UCSD-AML1 (cell line): ENCODE measurements around the gene SPECC1L.

Experiments
- DNase-seq: peaks from one replicate; lab custom pipeline; 2025; ENCODE audit not compliant: unreplicated experiment; lab: John Stamatoyannopoulos, UW

The SPECC1L gene

DNA sequence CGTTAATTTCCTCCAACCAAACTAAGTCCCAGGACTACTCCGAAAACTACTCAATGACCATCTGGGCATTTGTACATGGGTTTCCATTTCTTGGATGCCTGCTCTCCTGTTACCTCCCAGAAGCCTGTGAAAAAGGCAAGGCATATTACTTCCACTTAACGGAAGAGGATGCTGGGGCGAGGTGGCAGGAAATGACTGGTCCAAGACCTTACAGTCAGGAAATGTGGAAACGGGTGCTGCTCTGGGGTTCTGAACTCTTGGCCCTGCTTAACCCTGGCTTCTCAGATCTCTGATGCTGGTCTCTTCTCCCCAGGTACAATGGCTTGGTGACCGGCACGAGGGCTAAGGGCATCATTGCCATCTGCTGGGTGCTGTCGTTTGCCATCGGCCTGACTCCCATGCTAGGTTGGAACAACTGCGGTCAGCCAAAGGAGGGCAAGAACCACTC is 169.7 kb downstream of the SPECC1L start:
- peak; percentile 51 for DNase-seq

DNA sequence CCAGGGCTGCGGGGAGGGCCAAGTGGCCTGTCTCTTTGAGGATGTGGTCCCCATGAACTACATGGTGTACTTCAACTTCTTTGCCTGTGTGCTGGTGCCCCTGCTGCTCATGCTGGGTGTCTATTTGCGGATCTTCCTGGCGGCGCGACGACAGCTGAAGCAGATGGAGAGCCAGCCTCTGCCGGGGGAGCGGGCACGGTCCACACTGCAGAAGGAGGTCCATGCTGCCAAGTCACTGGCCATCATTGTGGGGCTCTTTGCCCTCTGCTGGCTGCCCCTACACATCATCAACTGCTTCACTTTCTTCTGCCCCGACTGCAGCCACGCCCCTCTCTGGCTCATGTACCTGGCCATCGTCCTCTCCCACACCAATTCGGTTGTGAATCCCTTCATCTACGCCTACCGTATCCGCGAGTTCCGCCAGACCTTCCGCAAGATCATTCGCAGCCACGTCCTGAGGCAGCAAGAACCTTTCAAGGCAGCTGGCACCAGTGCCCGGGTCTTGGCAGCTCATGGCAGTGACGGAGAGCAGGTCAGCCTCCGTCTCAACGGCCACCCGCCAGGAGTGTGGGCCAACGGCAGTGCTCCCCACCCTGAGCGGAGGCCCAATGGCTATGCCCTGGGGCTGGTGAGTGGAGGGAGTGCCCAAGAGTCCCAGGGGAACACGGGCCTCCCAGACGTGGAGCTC is 170.2 kb downstream of the SPECC1L start:
- no peak for DNase-seq

DNA sequence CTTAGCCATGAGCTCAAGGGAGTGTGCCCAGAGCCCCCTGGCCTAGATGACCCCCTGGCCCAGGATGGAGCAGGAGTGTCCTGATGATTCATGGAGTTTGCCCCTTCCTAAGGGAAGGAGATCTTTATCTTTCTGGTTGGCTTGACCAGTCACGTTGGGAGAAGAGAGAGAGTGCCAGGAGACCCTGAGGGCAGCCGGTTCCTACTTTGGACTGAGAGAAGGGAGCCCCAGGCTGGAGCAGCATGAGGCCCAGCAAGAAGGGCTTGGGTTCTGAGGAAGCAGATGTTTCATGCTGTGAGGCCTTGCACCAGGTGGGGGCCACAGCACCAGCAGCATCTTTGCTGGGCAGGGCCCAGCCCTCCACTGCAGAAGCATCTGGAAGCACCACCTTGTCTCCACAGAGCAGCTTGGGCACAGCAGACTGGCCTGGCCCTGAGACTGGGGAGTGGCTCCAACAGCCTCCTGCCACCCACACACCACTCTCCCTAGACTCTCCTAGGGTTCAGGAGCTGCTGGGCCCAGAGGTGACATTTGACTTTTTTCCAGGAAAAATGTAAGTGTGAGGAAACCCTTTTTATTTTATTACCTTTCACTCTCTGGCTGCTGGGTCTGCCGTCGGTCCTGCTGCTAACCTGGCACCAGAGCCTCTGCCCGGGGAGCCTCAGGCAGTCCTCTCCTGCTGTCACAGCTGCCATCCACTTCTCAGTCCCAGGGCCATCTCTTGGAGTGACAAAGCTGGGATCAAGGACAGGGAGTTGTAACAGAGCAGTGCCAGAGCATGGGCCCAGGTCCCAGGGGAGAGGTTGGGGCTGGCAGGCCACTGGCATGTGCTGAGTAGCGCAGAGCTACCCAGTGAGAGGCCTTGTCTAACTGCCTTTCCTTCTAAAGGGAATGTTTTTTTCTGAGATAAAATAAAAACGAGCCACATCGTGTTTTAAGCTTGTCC is 171.0 kb downstream of the SPECC1L start:
- DNase-seq, result no peak

DNA sequence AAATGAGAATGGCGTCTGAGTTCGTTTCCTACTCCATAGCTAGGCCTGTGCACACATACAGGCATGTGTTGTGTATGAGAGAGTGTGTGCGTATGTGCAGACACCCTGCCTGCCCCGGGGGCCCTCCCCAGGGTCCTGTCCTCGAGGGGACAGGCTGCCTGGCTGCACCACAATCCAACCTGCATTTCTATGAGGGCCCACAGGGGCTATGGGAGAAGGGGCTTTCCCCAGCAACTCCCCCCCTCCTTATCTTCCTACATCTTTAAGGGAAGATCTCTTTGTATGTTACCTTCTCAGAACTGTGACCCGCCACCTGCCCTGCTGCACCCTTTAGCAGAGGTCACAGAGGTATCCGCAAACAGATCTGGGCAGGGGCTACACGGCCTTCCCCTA is 171.7 kb downstream of the SPECC1L start:
- no peak for DNase-seq

DNA sequence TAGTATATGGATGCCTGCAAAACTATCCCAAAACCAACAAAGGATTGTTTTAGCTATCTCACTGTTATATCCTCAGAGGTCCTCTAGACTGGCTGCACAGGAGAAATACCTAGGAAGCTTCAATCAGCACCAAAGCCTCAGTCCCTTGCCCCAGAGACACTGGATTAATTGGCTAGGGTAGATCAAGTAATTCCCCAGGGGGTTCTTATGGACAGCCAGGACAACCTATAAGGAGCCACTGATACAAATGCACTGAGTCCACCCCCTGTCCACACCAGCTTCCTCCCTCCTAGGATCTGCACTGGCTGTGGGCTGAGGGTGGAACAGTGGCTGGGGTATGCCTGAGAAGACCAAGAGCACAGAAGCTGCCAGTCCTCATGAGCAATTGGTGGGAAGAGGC is 173.0 kb downstream of the SPECC1L start:
- DNase-seq, result no peak

DNA sequence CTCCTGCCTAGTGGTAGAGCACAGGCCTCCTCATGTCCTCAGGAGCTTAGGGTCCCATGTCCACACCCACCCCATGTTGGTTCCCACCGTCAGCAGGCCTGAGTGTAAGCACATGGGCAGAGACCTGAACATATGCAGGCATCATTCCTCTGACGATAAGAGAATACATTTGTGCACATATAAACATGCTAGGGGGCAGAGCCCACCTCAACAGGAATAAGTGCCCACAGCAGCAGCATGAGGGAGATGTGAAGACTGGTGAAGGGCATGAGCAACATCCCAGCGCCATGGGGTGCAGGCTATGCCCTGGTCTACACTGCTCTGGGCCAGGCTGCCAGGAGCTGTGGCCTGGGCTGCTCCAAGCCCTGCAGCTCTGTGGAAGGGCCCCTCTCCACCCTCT is 173.6 kb downstream of the SPECC1L start:
- no peak for DNase-seq

DNA sequence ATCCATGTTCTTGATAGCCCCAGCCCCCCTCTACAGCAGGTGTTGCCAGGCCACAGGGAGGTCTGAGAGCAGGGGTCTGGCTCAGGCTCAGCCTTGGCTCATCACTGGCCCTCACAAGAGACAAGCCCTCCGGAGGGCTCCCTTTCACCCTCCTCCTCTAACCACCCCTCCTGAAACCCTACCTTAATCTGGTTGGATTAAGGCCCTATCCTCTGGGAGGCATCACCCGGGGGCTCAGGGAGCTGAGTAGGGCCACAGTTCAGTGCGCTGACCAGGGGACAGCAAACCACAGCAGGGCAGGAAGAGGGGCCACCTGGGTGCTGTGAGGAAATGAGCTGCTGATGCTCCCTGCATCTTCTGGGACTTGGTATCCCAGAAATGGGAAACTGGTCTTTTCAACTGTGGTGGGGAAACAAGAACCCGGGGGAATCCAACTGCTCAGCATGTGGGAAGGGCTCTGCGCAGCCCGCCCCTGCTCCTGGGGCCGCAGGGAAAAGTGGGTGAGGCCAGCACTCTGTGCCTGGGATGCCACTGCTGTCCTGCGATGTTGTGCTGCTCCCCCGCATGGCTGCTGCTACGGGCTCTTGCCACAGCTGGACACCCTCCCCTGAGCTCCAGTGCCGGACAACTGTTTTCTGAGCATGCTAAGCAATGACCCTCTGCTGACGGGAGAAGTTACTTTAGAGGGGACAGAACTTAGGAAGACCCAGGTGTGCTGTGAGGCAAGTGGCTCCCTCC is 174.3 kb downstream of the SPECC1L start:
- DNase-seq, result no peak

DNA sequence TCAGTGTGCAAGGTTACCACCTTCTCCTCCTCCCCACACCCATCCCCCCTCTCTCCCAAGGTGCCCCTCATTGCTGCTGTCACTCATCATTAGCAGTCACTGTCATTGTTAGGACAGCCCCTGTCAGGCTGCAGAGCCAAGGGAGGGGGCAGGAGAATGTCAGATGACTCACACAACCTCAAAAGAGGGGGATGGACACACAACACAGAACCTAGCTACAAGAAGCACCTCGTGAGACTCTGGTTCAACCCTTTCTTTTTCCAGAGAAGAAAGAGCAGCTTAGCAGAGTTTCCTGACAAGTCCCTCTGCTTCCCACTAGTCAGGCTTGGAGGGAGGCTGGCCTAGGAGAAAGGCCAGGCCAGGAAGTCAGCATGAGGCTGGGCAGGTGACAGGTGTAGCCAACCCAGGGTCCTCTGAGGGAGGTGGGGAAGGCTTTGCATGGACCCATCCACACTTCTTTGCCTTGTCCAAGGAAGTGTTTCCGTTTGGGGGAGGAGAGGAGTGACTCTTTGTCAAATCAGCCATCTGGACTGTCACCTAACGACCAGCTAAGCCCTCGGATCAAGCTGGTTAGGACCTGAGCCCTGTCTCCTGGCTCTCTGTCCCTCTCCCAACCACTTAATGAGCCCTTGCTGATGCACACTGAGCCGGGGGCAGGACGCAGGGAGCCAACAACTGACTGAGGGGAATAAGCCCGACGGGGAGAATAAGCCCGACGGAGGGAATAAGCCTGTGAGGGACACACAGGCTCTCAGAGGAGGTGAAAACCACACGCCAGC is 175.0 kb downstream of the SPECC1L start:
- DNase-seq, result no peak

DNA sequence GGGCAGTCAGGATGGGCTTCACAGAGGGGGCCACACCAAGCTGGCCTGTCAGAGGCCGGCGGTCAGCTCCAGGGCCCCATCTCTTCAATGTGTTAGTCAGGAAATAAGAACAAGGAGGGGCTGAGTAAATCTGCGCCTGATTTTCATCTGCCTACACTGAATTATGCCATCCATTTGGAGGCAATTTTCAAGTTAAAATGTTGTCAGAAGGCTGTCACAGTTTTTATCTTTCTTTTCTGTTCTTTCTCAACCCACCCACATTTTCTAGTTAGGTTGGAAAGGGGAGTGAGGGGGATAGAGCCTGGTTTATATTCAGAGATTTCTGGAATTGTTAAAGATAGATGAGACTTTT is 175.6 kb downstream of the SPECC1L start:
- DNase-seq, result no peak

DNA sequence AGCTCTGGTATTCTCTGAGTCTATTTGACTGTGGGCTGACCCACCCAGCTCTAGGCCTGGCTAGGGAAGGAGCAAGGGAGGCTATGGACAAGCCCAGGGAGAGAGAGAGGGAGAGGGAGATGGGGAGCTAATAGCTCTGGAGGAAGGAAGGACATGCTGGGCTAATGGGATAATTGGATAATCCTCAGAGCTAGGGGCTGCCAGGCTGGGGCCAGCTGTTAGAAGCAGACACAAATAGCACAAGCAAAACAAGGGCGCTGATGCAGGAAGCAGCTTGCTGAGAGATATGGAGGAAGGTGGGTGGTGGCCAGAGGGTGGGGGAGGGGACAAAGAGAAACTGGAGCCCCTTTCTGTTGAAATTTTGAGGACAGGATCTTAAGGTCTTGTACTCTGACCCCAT is 180.0 kb downstream of the SPECC1L start:
- DNase-seq, result peak; percentile 73

DNA sequence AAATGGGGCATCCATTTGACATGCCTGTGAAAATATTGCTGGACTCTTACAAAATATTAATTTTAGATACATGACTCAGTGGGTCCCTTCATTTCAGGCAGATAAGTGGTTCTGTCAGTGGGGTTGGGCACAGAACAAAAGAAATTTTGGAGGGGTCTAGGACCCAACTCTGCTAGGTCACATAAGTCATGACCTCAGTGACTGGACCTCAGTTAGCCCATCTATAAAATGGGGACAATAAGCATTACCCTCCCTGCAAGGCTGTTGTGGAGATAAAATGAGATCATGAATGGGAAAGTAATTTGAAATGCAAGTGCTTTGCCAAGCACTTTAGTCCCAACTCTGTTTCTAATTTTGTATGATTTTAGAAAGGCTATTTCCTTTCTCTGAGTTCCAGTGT is 180.5 kb downstream of the SPECC1L start:
- no peak for DNase-seq

DNA sequence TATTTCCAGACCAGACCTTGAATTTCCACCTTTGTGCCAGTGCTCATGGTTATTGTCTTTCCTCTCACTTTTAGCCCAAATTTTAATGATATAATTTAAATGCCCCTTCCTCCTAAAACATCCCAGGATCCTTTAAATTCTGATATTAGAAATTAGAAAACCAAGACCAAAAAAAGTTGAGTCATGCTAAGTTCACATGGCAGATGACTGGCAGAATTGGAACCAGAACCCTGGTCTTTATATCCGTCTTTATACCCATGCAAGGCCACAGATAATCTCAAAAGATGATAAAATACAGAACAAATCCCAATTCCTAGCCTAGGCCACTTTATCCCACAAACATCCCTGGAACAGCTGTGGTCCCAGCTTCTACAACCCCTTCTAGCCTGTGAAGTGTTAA is 183.2 kb downstream of the SPECC1L start:
- DNase-seq, result no peak

DNA sequence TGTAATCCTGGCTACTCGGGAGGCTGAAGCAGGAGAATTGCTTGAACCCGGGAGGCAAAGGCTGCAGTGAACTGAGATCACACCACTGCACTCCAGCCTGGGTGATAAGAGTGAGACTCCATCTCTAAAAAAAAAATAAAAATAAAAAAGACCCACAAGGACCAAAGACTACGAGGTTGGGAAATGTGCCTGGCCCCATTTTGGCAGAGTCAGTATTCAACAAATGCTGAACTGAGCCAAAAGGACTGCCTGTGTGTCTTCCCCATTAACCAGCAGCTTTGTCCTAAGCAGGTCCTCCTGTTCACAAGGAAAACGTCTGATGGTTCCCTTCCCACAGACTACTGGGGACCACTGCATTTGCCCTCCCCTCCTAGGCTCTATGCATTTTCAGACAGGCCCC is 184.4 kb downstream of the SPECC1L start:
- no peak for DNase-seq

DNA sequence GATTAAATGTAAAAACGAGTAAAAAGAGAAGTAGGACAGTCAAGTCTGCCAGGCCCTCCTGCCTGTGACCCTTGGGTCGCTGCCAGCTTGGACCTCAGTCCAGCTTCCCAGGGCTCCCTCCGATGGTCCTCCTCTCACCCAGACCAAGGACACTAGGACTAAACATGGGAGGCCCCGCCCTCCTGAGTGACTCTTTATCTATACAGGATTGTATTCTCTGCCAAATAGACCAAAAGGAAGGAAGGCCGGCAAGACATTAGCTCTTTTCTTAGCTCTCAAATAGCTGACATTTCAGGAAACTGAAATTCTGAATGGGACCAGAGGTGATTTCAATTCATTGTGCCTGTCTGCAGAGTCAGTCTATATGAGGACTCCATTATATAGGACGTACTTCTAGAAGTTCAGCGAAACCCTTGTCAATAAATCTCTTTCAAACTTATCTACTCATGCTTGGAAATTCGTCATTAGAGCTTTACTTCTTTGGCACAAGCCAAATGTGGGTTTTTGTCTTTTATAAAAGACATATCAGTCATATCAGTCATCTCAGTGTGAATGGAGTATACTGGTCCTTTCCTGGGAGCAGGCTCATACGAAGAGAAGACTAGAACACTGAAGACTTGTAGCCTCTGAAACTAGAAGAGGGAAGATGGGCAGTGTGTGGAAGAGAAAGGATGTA is 185.3 kb downstream of the SPECC1L start:
- DNase-seq, result no peak

DNA sequence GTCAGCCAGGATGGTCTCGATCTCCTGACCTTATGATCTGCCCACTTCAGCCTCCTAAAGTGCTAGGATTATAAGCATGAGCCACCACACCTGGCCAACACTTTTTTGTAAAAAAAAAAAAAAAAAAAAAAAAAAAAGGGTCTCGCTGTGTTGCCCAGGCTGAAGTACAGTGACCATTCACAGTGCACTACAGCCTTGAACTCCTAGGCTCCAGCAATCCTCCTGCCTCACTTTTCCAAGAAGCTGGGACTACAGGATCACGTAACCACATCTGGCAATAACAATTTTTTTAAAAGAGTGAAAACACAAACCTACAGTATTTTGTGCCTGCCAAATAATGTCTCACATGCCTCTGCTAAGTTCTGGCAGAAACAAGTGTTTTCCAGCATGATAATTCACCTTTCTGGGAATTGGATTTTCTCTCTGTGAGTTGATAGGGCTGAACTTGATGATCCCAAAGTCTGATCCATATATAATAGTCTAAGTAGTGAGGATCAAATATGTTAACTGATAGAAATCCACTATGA is 187.3 kb downstream of the SPECC1L start:
- DNase-seq, result no peak

DNA sequence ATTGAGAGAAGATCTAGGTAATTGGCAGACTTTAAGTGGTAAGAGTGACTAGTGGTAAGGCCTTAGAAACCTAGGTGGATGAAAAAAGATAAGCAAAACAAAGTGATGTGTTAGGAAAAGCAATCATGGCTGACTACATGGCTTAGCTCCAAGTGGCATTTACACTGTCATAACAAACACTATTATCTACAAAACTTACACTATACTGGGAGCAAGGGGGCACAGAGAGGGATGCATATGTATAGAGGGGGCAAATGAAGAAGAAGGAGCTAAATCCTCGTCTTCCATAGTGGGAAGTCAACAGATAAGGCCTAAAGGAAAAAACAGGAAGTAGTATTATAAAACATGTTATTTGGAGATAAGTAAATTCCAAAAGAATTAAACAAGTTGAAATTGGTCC is 189.3 kb downstream of the SPECC1L start:
- DNase-seq, result no peak

DNA sequence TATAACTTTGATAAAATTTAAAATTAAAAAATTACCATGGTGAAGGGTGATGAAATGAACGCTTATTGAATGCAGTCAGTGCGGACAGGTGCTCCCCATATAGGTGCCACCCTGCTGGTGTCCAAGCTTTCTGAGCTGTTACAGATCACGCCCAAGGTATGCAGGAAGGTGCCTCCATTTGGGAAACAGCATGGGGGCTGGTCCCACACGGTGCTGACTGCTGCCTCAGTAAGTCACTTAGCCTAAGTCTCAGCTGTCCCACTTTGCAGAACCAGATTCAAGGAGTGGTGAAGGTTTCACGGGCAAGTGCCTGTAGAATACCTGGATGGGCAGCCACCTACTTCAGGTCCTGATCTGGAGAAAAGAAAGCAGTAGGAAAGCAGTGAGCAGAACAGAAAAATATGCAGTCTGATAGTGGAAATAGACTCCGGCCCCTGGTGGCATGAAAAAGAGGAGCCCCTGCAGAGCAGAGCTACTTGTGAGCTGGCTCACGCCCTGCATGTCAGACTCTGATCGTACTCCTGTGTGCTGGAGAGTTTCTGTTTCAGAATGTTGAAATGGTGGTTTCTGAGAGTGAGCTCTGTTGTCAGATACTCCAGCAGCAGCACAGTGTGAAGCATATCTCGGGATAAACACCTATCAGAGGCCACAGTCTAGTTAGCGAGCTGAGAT is 189.9 kb downstream of the SPECC1L start:
- no peak for DNase-seq

DNA sequence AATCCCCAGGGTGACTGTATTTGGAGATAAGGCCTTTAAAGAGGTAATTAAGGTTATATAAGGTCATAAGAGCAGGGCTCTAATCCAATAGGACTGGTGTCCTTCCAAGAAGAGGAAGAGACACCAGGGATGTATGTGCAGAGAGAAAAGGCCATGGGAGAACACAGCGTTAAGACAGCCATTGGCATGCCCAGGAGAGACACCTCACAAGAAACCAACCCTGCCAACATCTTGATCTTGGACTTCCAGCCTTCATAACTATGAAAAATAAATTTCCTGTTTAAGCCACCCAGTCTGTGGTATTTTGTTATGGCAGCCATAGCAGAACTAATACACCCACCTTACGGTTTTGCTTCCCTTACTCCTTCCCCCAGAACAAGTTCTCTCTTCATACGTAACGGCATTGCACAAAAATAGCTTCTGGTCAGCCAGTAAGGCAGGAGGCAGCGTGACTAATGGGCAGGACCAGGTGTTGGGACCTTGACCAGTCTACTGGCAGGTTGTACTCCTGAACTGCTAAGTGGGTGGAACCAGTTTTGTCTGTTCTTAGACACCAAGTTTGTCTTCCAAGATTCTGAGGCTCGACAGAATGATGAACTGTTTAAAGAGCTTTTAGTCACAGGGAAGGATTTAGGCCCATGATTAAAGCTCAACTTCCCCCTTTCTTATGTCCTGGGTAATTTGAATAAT is 192.6 kb downstream of the SPECC1L start:
- DNase-seq, result no peak

DNA sequence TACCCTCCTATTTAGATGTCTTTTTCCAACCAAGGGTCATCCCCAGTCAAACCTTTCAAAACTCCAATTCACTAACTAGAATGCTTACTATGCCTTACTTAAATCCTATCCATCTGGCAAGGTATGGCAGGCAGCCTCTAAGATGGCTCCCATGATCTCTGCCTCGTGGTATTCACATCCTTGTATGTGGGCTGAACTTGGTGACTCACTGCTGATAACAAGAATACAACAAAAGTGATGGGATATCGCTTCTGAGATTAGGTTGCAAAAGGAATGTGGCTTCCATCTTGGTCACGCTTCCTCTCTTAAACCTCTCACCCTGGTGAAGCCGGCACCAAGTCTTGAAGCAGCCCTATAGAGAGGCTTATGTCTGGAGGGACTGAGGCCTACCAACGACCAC is 194.9 kb downstream of the SPECC1L start:
- DNase-seq, result no peak
